Mucosa of descending colon (tissue), 3 donors: ENCODE measurements around the gene CHKB. TPM values are rescaled to one million over a fixed set of nuclear protein-coding genes. Genes with fewer than 3 reads are reported as not detected.
A peak's percentile ranks its signal among the peaks of the same experiment; 100 is the strongest.

Source experiments
- ATAC-seq: fragments of 200-7000 bp; cut with Tn5 transposase; one replicate; pipeline ENCODE4 v1.9.1; 2020; ENCODE audit warnings: mild to moderate bottlenecking, moderate library complexity
- DNase-seq, 3 donors: peaks; one replicate each; pipeline ENCODE4 v3.0.0-alpha.2; 2020
- H3K36me3 ChIP-seq: fragments of 200-600 bp; one replicate; pipeline ENCODE4 v1.8.0; 2021; ENCODE audit warnings: low read depth, mild to moderate bottlenecking
- H3K4me1 ChIP-seq: fragments of 200-600 bp; one replicate; pipeline ENCODE4 v1.8.0; 2021; ENCODE audit warnings: low read depth, mild to moderate bottlenecking
- H3K4me3 ChIP-seq: fragments of 200-600 bp; one replicate; pipeline ENCODE4 v1.8.0; 2021; ENCODE audit warnings: mild to moderate bottlenecking
- H3K9me3 ChIP-seq: fragments of 200-600 bp; one replicate; pipeline ENCODE4 v1.8.0; 2021; ENCODE audit warnings: mild to moderate bottlenecking
- CTCF ChIP-seq: fragments of 200-600 bp; IDR thresholded peaks from one replicate; pipeline ENCODE4 v1.8.0; 2022; ENCODE audit warnings: antibody characterized with exemption, mild to moderate bottlenecking
- intact Hi-C, 2 donors: fragments of 100-400 bp; cut with DNase I in 1 of 2; cut with micrococcal nuclease in 1 of 2; formaldehyde crosslinking; loops; one replicate each; pipeline versions ENCODE4 v1.11.0 to v1.11.1; 2022; cut with DNase I, micrococcal nuclease
- total RNA-seq, 3 donors: library from RNA; stranded (reverse); fragmentation: NEBNext Ultra II Directional in 2 of 3; extraction: Animal tissue kit (Norgen Biotek cat#: 25700) in 2 of 3; gene quantifications; one replicate each; pipeline versions ENCODE4 v1.2.1 to v1.2.4, GENCODE V29; 2021 to 2023
- donor health status: DM: no; HTN: no; CAD: no; lungs with moderate emphysema.
- donor health status: DM: no; HTN: no; CAD: no.
- donor health status: DM: no; HTN: yes; CAD: no.

The CHKB gene
- total RNA-seq, 3 donors from 2014 or later: 79.9 to 95.0 (median 80.9) TPM

GRCh38 chr22:50531962-50532674 lies 50.5 kb downstream of the CHKB start:
- no peak for TF ChIP-seq CTCF
- no peaks in the 10 kb centered on the region for H3K36me3 ChIP-seq
- H3K4me1 ChIP-seq: peaks cover 30% of the 10 kb centered on the region
- H3K4me3 ChIP-seq: peak overlapping the region; percentile 19
- ATAC-seq (peak; percentile 52), DNase-seq (peak; percentile 85 to 89 (median 87))
- intact Hi-C loops: no loop called here
- no peaks in the 10 kb centered on the region for H3K9me3 ChIP-seq

GRCh38 chr22:50531546-50531961 lies 51.1 kb downstream of the CHKB start:
- ATAC-seq (peak; percentile 58), DNase-seq (peak; percentile 72 to 88 (median 83))
- Histone ChIP-seq H3K36me3 (no peaks in the 10 kb centered on the region), H3K4me1 (peaks cover 34% of the 10 kb centered on the region), H3K9me3 (no peaks in the 10 kb centered on the region), H3K4me3 (peak overlapping the region; percentile 19)
- no peak for TF ChIP-seq CTCF
- intact Hi-C loops: no loop called here

- Histone ChIP-seq H3K4me1 (peaks cover 34% of the 10 kb centered on the region), H3K9me3 (no peaks in the 10 kb centered on the region), H3K36me3 (no peaks in the 10 kb centered on the region), H3K4me3 (peak overlapping the region; percentile 36)
- intact Hi-C loops: no loop called here
- DNase-seq (peak; percentile 92 to 97 (median 93)), ATAC-seq (peak; percentile 63)
- TF ChIP-seq CTCF: no peak
Observed at GRCh38 chr22:50530877-50531545, 51.6 kb downstream of the CHKB start.

- no peak for TF ChIP-seq CTCF
- intact Hi-C loops: no loop called here
- ATAC-seq (peak; percentile 1), DNase-seq (no peak)
- Histone ChIP-seq H3K9me3 (no peaks in the 10 kb centered on the region), H3K4me1 (peaks cover 34% of the 10 kb centered on the region), H3K4me3 (peak overlapping the region; percentile 36), H3K36me3 (no peaks in the 10 kb centered on the region)
Observed at GRCh38 chr22:50530580-50530876, 52.1 kb downstream of the CHKB start.

- intact Hi-C loops: loop anchor here in 1 of 2 donors (5.0 kb wide), 1 partner anchor 92 kb away; no protein-coding TSS in a partner anchor
- Histone ChIP-seq H3K4me3 (peak within 1 kb of the TSS; percentile 36), H3K9me3 (no peaks in the 10 kb centered on the region), H3K36me3 (no peaks in the 10 kb centered on the region), H3K4me1 (peaks cover 34% of the 10 kb centered on the region)
- DNase-seq (peak; percentile 88 to 93 (median 92)), ATAC-seq (peak; percentile 57)
- no peak for TF ChIP-seq CTCF
Observed at GRCh38 chr22:50529897-50530579, 52.6 kb downstream of the CHKB start, which contains the start of gene TYMP. Gene TYMP (minus strand): TSS chr22:50530012. CDS start chr22:50529709, 303 bp downstream.
